ENCODE measurements around the gene HMX1.
A peak's percentile ranks its signal among the peaks of the same experiment; 100 is the strongest.

HMX1 gene

DNA sequence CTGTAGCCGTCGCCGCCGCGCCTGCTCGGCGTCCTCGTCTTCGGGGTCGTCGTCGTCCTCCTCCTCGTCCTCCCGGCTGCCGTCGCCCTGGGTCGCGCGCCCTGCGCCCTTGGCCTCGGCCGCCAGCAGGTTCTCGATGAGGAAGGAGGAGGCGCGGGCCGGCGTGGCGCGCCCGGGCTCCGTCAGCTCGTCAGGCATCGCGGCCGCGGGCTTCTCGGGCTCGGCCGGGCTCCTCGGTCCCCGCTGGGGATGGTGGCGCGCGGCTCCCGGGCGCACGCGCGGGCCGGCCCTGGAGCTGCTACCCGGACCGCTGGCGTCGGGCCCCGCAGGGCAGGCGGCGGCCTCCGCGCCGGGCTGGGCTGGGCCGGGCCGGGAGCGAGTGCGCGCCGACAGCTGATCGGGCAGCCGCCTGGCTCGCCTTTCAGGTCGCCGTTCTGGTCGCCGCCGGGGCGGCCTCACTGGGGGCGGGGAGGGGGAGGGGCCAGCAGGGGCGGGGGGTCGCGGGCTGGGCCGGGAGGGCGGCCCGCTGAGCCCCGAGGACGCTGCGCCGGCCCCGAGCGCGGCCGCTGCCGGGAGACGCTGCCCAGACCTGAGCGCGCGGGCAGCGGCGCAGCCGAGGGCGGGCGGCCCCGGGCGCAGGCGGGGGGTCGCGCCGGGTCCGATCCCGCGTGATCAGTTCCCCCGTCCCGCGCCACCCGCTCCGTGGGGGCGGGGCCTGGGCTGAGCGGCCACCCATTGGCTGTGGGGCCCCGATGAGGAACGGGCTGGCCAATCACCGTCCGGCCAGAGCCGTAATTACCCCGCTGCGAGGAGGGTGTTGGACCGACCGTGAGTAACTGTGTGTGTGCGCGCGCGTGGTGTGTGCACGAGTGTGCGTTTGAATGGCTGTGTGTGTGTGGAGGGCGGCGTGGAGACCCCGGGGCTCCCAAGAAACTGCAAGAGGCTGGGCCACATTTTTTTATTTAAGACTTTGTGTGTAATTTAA, at the start of gene HMX1:
Gene HMX1 (minus strand): TSS at position 423 of the 985 bp plus-strand sequence. CDS start 225 bp downstream, at position 198.
- no peak for DNase-seq (ENCODE audit: low spot score)

DNA sequence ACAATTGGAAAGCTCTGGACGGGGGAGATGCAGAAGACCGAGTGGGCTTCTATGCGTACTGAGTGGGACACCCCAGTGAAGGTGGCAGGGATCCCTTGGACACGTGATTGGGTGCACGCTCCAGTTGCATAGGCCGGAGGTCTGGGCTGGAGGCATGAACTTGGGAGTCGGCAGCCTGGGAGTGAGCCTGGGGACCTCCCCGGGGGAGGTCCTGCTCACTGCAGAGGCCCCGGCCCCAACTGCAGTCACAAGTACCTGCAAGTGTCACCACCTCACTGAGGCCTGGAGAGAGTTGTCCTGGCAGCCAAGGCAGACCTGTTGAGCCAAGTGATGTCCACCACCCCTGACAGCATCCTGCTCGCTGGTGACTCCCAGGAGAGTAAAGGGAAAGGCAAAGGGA, 49.3 kb upstream of the HMX1 start:
- DNase-seq (ENCODE audit: low spot score), result no peak

DNA sequence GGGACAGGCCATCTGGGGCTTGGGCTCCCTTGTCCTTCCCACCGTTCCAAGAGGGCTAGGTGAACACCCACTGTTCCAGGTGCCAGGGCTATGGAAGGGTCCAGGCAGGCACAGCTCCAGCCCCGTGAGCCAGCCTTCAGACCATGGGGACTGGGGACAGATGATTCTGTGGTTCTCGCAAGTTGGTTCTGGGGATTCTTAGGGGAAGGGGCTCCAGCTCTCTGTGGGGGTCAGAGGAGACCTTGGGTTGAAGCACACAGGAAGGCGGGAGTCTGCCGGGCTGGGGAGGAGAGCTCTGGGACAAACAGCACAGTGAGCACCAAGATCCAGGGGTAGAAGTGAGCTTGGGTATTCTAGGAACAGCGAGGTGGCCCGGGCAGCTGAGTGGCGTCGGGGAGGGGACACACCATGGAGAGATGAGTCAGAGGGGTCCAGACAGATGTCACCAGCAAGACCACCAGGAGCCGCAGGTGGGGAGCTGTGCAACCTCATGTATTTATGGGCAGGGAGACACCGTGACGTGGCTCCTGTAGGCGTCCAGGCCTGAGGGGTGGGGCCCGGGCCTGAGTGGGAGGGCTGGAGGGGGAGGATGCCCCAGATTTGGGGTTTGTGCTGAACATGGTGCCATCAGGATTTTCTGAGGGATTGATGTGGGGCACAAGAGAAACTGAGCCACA, 48.8 kb upstream of the HMX1 start:
- no peak for DNase-seq (ENCODE audit: low spot score)

DNA sequence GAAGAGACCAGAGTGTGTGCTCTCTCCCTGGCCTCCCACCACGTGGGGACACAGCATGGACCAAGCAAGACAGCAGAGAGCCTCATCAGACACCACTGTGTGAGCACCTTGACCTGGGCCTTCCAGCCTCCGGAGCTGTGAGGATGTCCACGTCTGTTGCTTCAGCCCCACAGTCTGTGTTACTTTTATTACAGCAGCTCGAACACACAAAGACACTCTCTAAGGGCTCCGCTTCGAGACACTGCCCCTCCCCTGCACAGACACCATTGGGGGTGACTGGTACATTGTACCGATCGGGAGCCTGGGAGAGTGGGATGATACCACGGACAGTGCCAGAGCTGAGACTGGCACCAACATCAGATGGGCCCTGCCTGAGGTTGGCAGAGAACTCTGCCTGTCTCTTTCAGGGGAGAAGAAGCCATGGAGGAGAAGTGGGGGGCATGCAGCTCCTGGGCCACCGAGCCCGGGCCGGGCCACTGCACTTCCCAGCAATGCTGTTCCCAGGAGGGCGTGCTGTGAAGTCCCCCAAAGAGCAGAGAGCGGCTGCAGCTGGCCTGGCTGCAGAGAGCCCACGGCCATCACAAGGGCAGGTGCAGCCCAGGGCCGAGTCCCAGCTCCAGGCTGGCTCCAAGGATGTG, 48.1 kb upstream of the HMX1 start:
- no peak for DNase-seq (ENCODE audit: low spot score)

DNA sequence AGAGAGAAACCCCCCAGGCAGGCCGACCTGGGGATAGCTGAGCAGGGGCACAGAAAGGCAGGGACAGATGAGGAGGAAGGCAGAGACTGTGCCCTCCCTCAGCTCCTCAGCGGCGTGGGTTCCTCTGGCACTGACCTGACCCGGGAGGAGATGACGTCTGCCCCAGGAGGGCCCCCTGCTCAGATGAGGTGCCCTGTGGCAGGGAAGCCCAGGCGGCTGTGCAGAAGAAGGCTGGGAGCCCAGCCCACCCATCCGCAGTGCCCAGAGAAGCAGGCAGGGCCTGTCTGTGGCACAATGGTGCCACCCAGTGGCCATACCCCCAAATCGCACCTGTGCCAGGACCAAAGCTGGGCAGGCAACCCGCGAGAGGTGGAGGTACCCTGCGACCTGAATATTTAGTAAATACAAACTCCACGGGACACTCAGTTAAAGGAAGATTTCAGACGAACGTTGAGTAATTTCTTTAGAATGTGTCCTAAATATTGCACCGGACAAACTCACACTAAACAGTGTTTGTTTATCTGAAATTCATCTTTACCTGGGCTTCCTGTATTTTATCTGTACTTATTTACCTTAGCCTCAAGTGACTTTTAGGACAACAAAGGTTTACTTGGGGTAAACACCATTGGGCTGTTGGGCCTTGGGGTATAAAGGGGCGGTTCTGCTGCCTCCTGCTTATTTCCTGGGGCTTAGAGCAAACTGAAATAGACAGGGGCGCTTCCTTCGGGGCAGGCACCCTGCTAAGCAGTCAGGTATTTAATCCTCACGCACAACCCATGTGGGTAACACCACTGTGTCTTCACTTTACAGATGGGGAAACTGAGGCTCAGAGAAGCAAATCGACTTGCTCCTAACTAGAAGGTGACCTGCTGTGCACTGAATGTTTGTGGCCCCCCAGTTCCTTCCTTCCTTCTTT, 46.5 kb upstream of the HMX1 start:
- DNase-seq (ENCODE audit: low spot score), result peak; percentile 79

DNA sequence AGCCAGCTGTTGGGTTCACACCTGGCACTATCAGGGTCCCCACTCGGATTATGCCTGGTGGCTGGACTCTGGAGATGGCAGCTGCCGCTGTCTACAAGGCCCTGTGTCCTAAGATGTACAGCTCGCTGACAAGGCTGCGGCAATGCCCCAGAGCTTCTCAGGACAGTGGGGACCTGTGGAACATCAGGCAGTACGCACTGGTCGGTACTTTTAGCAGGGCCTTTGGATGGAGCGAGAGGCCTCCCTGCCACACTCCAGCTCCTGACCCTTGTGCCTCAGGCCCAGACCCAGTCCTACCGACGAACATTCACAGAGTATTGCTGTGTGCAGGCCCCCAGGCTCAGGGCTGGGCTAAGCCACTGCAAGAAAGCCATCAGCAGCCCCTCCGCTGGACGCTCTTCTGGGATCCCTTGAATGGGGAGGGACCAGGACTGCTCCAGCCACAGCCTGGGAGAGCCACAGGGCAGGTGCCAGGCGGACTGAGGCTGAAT, 45.7 kb upstream of the HMX1 start:
- DNase-seq (ENCODE audit: low spot score), result no peak

DNA sequence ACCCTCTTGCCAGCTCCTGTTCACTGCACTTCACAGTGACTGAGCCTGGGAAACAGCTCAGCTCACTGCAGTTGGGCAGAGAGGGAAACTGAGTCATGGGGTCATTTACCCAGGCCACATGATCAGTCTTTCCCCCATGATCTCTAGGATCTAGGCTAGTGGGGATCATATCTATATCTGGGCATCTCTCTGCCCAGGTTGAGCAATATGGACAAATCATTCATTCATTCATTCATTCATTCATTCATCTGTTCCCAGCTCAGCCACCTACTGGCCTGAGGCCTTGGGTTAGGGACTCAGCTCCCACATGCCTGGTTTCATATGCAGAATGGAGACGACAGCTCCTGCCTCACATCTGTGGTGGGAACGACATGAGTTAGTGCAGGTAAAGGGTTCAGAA, 45.3 kb upstream of the HMX1 start:
- no peak for DNase-seq (ENCODE audit: low spot score)

DNA sequence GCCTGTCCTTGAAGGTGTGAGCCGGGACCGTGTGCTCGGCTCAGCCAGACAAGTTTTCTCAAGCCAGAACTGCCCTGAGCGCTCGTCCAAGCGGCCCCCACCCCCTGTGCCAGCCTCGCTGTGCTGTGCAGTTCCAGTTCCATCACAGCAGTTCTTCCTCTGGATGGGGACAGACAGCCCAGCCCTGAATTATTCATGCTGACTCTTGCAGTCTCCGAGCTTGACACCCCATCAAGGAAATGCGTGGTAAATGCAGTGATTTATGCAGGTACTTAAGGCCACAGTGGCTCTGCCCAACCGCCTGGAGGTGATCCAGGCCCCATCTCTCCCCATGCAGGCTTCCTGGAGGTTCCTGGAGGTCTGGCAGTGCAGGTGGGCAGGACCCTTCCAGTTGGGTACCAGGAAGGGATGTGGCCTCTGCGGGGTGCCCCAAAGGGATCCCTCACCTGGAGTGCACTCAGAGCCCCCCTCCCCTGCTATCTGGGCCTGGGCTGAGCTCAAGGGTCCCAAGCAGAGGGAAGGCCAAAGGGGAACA, 44.8 kb upstream of the HMX1 start:
- DNase-seq (ENCODE audit: low spot score), result no peak

DNA sequence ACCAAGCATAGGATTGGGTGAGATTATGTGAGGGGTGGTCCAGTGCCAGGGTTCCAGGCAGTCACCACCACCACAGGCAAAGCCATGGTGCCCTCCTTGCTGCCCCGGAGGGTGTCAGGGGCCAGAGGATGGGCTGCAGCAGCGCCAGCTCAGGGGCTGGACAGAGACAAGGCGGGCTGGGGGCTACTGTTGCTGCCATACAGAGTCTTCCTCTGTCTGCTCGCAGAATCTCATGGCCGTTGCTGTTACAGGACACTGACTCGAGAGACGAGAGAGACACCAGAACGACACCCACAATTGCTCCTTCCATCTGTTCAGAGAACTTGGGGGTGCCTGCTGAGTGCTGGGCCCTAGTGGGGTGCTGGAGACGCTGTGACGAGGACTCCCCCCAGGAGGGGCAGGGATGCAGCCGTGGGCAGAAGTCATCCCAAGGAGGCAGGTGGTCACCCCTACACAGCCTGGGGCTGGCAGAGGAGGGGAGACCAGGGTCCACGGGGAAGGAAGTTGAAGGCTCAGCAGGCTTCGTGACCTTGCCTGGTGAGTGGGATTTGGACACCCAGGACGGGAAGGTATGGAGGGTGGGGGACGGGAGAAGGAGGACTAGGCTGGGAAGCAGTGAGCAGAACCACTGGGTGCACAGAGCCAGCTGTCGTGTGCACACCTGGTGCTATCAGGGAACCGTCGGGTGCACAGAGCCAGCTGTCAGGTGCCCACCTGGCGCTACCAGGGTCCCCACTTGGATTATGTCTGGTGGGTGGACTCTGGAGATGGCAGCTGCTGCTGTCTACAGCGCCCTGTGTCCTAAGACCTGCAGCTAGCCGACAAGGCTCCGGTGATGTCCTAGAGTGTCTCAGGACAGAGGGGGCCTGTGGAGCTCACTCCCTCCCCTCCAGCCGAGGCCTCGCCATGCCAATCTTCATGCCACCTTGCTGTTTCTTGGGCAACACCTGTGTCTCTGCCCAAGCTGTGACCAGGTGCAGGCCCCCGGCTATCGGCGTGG, 43.9 kb upstream of the HMX1 start:
- DNase-seq (ENCODE audit: low spot score), result no peak

DNA sequence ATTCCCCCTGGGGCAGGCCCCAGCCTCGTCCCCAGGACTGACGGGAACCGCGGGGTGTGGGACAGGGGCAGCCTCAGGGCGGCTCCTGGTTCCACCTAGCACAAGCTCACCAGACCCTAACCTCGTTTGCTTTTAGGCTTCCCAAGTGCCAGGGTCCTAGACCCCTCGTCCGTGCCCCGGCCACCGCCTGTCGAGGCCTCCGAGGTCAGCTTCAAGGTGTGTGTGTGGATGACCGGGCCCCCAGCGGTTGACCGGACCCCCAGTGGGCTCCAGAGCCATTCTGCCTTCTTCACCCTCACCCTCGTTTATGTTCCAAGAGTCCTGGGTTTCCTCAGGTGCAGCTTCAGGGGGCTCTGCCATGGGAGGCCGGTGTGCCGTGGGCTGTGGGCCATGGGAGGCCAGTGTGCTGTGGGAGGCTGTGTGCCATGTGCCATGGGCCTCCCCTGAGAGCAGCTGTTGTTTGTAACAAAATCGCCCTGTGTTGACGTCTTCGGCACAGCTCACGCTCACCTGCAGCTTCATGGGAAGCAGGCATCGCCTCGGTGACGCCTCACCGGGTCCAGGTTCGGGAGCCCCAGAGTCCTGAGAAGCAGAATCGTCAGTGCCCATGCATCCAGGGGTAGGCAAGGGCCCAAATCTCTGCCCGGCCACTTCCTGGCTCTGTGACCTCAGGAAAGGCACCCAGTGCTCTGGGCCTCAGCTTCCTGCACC, 43.0 kb upstream of the HMX1 start:
- peak; percentile 3 for DNase-seq (ENCODE audit: low spot score)

DNA sequence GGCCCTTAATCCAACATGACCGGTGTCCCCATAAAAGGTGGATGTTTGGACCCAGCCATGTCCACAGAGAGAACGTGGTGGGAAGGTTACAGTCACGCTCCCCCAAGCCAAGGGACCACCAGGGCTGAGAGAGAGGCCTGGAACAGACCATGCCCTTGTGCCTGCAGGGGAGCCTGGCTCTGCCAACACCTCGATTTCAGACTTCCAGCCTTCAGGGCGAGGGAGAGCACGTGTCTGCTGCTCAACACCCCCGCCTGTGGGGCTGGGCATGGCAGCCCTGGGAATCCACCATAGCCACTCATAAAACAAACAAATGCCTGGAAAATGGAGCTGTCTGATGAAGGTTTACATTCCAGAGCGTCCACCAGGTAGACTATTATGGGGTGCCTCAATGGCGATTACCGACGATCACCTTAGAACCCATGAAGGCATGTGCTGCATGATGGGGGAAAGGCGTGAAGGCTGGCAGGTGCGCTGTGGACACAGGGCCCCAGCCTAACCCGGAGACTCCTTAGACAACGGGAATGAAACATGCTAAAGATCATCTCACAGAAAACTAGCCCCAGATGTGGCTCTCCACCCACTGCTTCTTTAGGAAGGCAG, 42.3 kb upstream of the HMX1 start:
- DNase-seq (ENCODE audit: low spot score), result peak; percentile 4

DNA sequence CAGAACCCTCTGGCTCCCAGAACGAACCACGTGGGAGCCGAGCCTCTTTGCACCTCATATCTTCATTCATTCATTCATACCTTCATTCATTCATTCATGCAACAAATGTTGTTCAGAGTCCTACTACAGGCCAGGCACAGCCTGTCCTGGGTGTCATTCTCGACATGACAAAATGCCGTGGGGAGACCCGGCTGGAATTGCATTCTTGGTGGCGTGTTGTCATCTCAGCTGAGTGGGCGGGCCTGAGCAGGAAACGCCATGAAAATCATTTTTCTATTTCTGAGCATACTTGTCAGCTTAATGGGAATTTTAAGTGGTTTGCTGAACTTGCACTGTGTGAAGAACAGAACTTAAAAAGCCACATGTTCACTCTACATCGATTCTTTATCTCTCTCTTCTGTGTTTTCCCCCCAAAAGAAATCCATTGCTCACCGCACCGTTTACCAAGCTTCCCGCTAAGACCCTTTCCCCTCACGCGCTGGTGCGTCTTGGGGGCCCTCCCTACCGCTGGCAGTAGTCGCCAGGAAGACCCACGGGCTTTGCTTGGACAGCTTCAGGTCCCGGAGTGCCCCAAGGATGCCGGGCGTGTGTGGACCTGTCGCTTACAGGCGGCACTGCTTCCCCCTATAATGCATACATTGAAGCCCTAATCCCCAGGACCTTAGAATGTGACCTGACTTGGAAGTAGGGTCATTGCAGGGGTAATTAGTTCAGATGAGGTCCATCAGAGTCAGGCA, 41.6 kb upstream of the HMX1 start:
- peak; percentile 16 for DNase-seq (ENCODE audit: low spot score)

DNA sequence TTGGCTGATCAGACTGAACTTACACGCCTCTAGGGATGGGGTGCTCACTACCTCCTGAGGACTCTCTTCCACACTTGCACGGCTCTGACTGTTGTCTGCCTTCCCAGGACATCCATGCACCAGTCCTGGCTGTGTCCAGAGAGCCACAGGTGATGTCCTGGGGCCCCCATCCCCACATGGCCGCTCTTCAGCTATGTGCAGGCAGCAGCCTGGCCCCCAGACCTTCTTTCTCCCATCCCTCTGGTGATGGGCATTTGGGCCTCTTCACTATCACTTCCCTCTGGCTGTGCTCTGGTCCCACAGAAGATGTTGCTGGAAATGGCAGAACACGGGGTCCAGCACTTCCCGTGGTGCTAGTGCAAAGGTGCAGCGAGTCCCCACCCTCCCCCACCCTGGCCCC, 40.9 kb upstream of the HMX1 start:
- DNase-seq (ENCODE audit: low spot score), result peak; percentile 7

DNA sequence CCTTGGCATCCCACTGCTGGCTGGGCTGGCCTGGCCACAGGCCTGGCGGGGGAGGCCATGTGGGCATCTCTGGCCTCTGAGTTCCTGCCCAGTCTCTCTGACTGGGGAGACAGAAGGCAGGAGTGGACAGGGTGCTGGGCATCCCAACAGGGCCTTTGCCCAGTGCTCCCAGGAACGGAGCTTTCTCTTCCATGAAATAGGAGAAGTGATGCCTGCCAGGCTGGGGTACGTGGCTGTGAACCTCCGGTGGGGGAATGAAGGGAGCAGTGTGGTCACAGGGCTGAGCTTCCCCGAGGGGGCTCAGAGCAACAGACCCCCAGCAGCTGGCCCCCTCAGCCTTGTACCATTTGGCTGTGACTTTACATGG, 40.4 kb upstream of the HMX1 start:
- peak; percentile 11 for DNase-seq (ENCODE audit: low spot score)

DNA sequence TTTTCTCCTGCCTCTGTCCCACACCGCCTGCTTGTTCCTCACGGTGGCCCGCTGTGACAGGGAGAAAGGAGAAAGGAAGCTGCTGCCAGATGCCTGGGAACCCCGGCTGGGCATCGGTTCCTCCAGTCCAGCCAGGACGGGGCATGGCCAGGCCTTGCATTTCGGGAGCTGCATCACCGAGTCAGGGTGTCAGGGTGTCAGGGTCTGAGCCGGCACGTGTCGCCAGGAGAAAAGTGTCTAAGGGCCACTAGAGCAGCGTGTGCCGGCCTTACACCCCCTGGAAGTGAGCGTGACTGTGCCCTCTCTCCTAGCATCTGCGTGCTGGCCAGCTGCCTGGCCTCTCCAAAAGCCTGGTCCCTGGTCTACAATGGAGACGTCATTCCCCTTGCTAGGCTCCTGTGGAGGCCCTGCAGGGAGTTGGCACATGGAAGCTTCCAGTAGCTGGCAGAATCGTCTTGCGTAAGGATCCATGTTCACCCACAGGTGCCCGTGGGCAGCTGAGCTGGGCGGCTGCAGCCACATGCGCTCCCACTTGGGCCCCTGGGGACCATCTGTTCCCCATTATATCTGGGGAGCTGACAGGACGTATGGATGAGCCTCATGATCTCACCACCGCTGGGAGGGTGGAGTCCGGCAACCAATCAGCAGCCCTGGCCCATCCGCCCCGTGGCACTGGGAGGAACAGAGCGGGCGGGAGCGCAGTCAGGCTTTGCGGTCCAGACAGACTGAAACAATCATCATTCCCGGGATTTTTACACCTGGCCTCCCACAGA, 39.9 kb upstream of the HMX1 start:
- peak; percentile 11 for DNase-seq (ENCODE audit: low spot score)

DNA sequence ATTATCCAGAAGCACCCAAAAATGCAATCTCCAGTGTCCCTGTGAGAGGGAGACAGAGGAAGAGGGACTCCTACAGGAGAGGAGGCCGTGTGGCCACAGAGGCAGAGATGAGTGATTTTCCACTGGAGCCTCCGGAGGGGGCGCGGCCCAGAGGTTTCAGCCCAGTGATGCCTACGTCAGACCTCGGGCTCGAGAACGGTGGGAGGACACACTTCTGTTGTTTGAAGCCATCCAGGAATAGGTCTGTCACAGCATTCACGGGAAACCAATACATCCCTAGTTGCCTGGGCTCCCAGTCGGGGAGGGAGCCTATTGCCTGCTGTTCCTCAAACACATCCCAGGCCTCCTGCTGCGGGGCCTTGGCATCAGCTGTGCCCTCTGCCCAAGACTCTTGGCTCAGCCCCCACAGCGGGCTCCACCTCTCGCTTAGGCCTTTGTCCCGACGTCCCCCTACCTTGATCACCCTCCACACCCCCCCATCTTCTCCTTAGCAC, 39.2 kb upstream of the HMX1 start:
- no peak for DNase-seq (ENCODE audit: low spot score)

DNA sequence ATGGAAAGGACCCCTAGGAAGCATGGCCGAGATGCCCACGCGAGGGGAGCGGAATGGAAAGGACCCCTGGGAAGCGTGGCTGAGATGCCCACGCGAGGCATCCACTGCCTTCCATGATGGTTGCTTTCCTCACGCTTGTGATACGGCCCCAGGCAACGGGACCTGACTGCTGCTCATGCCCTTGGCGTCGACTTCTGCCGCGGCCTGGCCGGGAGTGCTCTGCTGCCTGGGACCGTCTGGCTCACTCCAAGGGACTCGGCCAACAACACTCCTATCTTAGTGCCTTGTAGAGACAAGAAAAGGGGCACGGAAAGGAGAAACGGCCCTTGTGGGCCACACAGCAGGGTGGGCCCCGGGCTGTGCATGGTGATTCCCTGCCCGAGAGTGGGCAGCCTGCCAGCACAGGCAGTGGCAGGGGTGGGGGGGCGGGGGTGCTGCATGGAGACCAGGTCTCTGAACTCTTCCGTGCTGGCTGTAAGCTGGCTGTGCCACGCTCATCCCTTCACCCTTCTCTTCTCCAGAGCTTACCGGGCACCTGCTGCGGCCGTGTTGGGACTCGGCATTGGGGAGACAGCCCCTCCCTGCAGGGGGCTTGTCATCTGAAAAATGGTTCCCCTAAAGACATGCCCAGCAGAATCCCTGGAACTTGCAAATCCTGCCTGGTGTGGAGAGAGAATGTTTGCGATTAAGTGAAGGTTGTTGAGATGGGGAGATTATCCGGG, 38.6 kb upstream of the HMX1 start:
- no peak for DNase-seq (ENCODE audit: low spot score)

Data from AG08396 (cell line).